GM19395 (cell line): ENCODE data around the gene CASS4.

Experiments
- ATAC-seq: cut with Tn5 transposase; IDR thresholded peaks from one replicate; pipeline ENCODE4 v1.9.1; 2021; ENCODE audit warnings: mild to moderate bottlenecking, moderate library complexity; ENCODE audit not compliant: unreplicated experiment

The CASS4 gene

GRCh38 chr20:56501116-56501515, 89.1 kb downstream of the CASS4 start:
- no peak for ATAC-seq

GRCh38 chr20:56503916-56504315, 91.9 kb downstream of the CASS4 start:
- no peak for ATAC-seq

- ATAC-seq, result no peak
Observed at GRCh38 chr20:56504373-56505005, 92.4 kb downstream of the CASS4 start.

- ATAC-seq, result no peak
Observed at GRCh38 chr20:56506103-56506502, 94.0 kb downstream of the CASS4 start.
